WERI-Rb-1 (cell line): ENCODE results near the gene PLPPR5.

ENCODE experiments used
- DNase-seq: peaks from one replicate; pipeline ENCODE4 v3.0.0-alpha.2; 2020
- H3K27ac ChIP-seq: fragments of 250-450 bp; sonication (Bioruptor Pico); 2 replicates; pipeline ENCODE4 v1.5.1; 2020; ENCODE audit warnings: mild to moderate bottlenecking, moderate library complexity
- H3K27me3 ChIP-seq: fragments of 250-450 bp; sonication (Bioruptor Pico); 2 replicates; pipeline ENCODE4 v1.5.1; 2021; ENCODE audit warnings: mild to moderate bottlenecking, low read depth, moderate library complexity; ENCODE audit not compliant: insufficient read depth, severe bottlenecking
- H3K36me3 ChIP-seq: fragments of 250-450 bp; sonication (Bioruptor Pico); 2 replicates; pipeline ENCODE4 v1.5.1; 2020; ENCODE audit warnings: mild to moderate bottlenecking, moderate library complexity
- H3K4me3 ChIP-seq: 2 replicates; pipeline ENCODE4 v1.5.1; 2011; ENCODE audit warnings: low read depth, mild to moderate bottlenecking, control low read depth, low read length
- H3K9me3 ChIP-seq: fragments of 250-450 bp; sonication (Bioruptor Pico); 2 replicates; pipeline ENCODE4 v1.5.1; 2021; ENCODE audit warnings: mild to moderate bottlenecking, moderate library complexity; ENCODE audit not compliant: severe bottlenecking
- TF ChIP-seq, protein P1 (sequence below): IDR thresholded peaks from 2 replicates; pipeline ENCODE4 v1.5.1; 2011; ENCODE audit warnings: low read depth, mild to moderate bottlenecking, control low read depth, inconsistent platforms, low read length

The PLPPR5 gene

DNA sequence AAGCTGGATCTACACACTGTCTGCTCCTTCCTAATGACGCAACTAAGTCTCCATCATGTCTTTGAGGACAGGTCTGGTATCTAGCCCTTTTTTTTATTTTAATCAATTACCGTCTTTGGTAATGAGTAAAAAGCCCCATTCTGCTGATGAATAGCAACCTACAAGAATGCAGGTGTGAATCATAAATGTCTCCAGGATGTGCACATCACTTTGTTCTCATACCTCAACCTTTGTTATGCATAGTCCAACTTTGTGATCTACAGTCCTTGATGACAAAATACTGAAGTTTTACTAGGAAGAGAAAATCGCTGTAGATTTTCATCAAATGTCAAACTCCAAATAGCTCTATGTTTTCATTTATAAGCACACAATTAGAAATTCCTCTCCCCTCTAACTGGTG lies 39.3 kb downstream of the PLPPR5 start:
- Histone ChIP-seq H3K4me3 (no peak overlapping the region), H3K27ac (no peak overlapping the region), H3K9me3 (no peaks in the 10 kb centered on the region), H3K27me3 (no peaks in the 10 kb centered on the region), H3K36me3 (no peaks in the 10 kb centered on the region)
- DNase-seq, result no peak
- TF ChIP-seq, protein P1, sequence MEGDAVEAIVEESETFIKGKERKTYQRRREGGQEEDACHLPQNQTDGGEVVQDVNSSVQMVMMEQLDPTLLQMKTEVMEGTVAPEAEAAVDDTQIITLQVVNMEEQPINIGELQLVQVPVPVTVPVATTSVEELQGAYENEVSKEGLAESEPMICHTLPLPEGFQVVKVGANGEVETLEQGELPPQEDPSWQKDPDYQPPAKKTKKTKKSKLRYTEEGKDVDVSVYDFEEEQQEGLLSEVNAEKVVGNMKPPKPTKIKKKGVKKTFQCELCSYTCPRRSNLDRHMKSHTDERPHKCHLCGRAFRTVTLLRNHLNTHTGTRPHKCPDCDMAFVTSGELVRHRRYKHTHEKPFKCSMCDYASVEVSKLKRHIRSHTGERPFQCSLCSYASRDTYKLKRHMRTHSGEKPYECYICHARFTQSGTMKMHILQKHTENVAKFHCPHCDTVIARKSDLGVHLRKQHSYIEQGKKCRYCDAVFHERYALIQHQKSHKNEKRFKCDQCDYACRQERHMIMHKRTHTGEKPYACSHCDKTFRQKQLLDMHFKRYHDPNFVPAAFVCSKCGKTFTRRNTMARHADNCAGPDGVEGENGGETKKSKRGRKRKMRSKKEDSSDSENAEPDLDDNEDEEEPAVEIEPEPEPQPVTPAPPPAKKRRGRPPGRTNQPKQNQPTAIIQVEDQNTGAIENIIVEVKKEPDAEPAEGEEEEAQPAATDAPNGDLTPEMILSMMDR, result no peak

DNA sequence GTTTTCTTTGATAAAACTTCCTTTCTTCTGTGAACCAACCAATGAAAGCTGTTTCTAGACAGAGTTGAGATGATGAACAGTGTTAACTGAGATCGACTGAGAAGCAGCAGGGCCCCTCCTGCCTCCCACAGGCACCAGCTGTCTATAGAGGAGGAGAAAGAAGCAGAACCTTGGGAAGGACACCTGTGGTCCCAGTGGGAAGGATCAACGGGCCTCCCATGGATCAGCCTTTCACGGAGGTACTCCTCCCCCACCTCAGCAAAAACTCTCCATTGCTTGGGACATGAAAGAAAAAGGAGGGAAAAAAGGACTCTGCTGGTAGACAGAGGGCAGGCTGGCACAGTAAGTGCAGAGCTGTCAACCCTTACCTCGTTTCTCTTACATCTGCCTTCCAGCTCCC lies 40.5 kb downstream of the PLPPR5 start:
- TF ChIP-seq, protein P1, result no peak
- Histone ChIP-seq H3K4me3 (no peak overlapping the region), H3K9me3 (no peaks in the 10 kb centered on the region), H3K27ac (no peak overlapping the region), H3K27me3 (no peaks in the 10 kb centered on the region), H3K36me3 (no peaks in the 10 kb centered on the region)
- no peak for DNase-seq

DNA sequence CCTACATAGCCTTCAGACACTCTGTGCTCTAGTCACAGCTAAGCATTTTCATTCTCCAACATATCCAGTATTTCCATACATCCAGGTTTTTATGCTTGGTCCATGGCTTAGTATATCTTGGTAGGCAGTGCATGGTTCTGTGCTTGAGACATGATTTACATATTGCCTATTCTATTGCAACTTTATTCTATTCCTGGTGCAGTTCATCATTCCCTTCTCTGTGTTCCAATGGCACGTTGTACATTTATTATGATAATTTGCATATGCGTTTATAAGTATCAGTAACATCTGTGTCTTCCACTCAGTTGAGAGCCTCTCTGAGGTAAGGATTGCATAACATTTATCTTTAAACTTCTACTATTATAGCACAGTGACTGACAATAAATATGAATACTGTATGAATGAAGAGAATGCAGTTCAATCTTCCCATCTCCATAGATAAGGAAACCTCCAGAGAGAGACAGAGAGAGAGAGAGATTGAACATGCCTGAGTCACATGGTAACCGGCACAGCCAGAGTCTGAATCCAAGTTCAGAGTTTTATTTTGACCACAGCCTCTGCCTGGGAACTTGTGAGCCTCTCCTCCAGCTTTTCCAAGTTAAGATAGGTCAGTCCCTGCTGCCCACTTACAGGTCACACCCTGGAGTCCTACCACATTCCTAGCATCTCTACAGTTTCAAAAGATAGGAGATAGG lies 41.5 kb downstream of the PLPPR5 start:
- no peak for DNase-seq
- TF ChIP-seq, protein P1, result no peak
- Histone ChIP-seq H3K27me3 (no peaks in the 10 kb centered on the region), H3K27ac (no peak overlapping the region), H3K9me3 (no peaks in the 10 kb centered on the region), H3K36me3 (no peaks in the 10 kb centered on the region), H3K4me3 (no peak overlapping the region)

DNA sequence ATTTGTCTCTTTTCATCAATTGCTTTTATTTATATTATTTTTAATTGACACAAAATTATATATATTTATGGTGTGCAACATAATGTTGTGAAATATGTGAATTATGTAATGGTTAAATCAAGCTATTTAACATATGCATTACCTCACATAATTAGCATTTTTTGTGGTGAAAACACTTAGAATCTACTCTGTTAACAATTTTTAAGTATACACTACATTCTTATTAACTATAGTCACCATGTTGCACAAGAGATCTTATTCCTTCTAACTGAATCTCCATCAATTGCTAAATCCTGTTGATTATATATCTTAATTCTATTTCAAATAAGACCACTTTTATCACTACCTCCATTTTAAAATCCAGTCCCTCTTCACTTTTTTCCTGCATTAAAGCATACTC lies 42.5 kb downstream of the PLPPR5 start:
- TF ChIP-seq, protein P1, result no peak
- no peaks in the 10 kb centered on the region for H3K9me3 ChIP-seq
- H3K4me3 ChIP-seq, result no peak overlapping the region
- no peaks in the 10 kb centered on the region for H3K27me3 ChIP-seq
- no peak overlapping the region for H3K27ac ChIP-seq
- no peaks in the 10 kb centered on the region for H3K36me3 ChIP-seq
- DNase-seq, result no peak

DNA sequence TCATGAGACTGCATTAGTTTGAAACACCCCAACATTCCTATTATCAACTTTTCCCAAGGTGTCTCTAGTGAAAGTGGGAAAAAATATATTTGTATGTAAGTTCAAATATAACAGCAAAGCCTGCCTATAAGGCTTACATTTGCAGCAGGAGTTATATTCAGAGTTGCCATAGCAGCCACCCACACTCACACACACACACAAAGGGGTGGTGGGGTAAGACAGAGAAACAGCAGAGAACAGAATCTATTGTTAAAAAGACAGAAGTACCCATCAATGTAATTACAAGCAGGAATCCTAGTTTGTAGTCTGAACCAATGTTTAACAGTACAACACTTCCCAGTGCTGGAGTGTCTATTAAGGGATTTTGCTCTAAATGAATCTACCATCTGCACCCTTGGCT lies 55.0 kb downstream of the PLPPR5 start:
- DNase-seq, result no peak
- no peaks in the 10 kb centered on the region for H3K36me3 ChIP-seq
- TF ChIP-seq, protein P1, result no peak
- no peaks in the 10 kb centered on the region for H3K27me3 ChIP-seq
- H3K27ac ChIP-seq, result no peak overlapping the region
- H3K9me3 ChIP-seq, result no peaks in the 10 kb centered on the region
- no peak overlapping the region for H3K4me3 ChIP-seq

DNA sequence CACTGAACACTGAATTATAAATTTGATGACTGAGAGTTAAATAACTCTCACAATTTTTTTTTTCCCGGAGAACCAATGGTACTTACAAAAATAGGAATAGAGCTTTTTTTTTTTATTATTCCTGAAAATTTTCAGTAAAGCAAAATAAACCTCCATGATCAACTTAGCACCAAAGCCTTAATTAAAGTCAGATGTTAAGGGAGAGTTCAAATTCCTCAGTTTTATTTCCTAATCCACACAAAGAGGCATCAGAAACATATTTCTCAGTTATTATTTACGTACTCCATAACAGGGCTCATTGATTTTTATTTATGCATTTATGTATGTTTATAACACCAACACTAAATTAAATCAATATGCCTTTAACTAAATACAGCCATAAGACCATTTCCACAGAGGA lies 55.5 kb downstream of the PLPPR5 start:
- Histone ChIP-seq H3K27me3 (no peaks in the 10 kb centered on the region), H3K27ac (no peak overlapping the region), H3K9me3 (no peaks in the 10 kb centered on the region), H3K36me3 (no peaks in the 10 kb centered on the region), H3K4me3 (no peak overlapping the region)
- TF ChIP-seq, protein P1, result no peak
- no peak for DNase-seq
